ENCODE results near the gene NEGR1. TPM values are rescaled to one million over a fixed set of nuclear protein-coding genes. Genes with fewer than 3 reads are reported as not detected.

The NEGR1 gene
- total RNA-seq, 1 donor from 2014 or later: not detected

- Mint-ChIP-seq H3K27me3 (ENCODE audit: low read depth) (no peaks in the 10 kb centered on the region), H3K27ac (no peak overlapping the region), H3K9me3 (peaks cover 29% of the 10 kb centered on the region), H3K36me3 (ENCODE audit: low read depth) (no peaks in the 10 kb centered on the region), H3K4me3 (ENCODE audit: low read depth) (no peak overlapping the region), H3K4me1 (ENCODE audit: low read depth) (no peaks in the 10 kb centered on the region)
- intact Hi-C loops (cut with micrococcal nuclease): no loop called here
- DNase-seq (ENCODE audit: low spot score): no peak
Observed at GRCh38 chr1:71357708-71358107, 924.6 kb downstream of the NEGR1 start.

GRCh38 chr1:71351438-71351837, 930.9 kb downstream of the NEGR1 start:
- Mint-ChIP-seq H3K27ac (no peak overlapping the region), H3K36me3 (ENCODE audit: low read depth) (no peaks in the 10 kb centered on the region), H3K27me3 (ENCODE audit: low read depth) (no peaks in the 10 kb centered on the region), H3K4me3 (ENCODE audit: low read depth) (no peak overlapping the region), H3K4me1 (ENCODE audit: low read depth) (no peaks in the 10 kb centered on the region), H3K9me3 (peaks cover 7% of the 10 kb centered on the region)
- intact Hi-C loops (cut with micrococcal nuclease): no loop called here
- DNase-seq (ENCODE audit: low spot score): no peak

GRCh38 chr1:71350805-71351204, 931.5 kb downstream of the NEGR1 start:
- Mint-ChIP-seq H3K36me3 (ENCODE audit: low read depth) (no peaks in the 10 kb centered on the region), H3K27ac (no peak overlapping the region), H3K4me1 (ENCODE audit: low read depth) (no peaks in the 10 kb centered on the region), H3K27me3 (ENCODE audit: low read depth) (no peaks in the 10 kb centered on the region), H3K9me3 (peaks cover 7% of the 10 kb centered on the region), H3K4me3 (ENCODE audit: low read depth) (no peak overlapping the region)
- intact Hi-C loops (cut with micrococcal nuclease): no loop called here
- no peak for DNase-seq (ENCODE audit: low spot score)

- Mint-ChIP-seq H3K4me1 (ENCODE audit: low read depth) (no peaks in the 10 kb centered on the region), H3K36me3 (ENCODE audit: low read depth) (no peaks in the 10 kb centered on the region), H3K9me3 (peaks cover 7% of the 10 kb centered on the region), H3K4me3 (ENCODE audit: low read depth) (no peak overlapping the region), H3K27ac (no peak overlapping the region), H3K27me3 (ENCODE audit: low read depth) (no peaks in the 10 kb centered on the region)
- no peak for DNase-seq (ENCODE audit: low spot score)
- intact Hi-C loops (cut with micrococcal nuclease): no loop called here
Observed at GRCh38 chr1:71350330-71350729, 932.0 kb downstream of the NEGR1 start.

Measured in activated T-helper 2 cell treated with anti-CD3 and anti-CD28 coated beads, Interferon-gamma antibody, Interleukin-2, Interleukin-4, amounts not matched to agents 10 μg/mL and 5 μg/mL and 100 μg/mL, durations not matched to agents 14 hours and 24 hours and 36 hours (primary cell).